Endometrium (tissue), 2 donors: ENCODE data around the gene HOXD1.

Experiments used
- FAIRE-seq: peaks from 2 replicates; lab custom pipeline; 2012; peaks lifted over from hg19 to GRCh38; lab: Jason Lieb, UNC
- donor health status: control.
- donor health status: control.

The HOXD1 gene

GRCh38 chr2:176187899-176188773 is at the start of gene HOXD1:
Gene HOXD1 (plus strand): TSS chr2:176188668. CDS start chr2:176188802, 134 bp downstream.
- FAIRE-seq, result no peak

- FAIRE-seq, result no peak
Observed at GRCh38 chr2:176138923-176139660, 49.4 kb upstream of the HOXD1 start.

- no peak for FAIRE-seq
Observed at GRCh38 chr2:176139661-176140512, 48.6 kb upstream of the HOXD1 start.

GRCh38 chr2:176140513-176141317 is 47.8 kb upstream of the HOXD1 start:
- FAIRE-seq, result no peak

GRCh38 chr2:176142281-176142680 is 46.2 kb upstream of the HOXD1 start:
- no peak for FAIRE-seq

GRCh38 chr2:176145085-176145969 is 43.1 kb upstream of the HOXD1 start:
- FAIRE-seq, result no peak

- FAIRE-seq, result peak; percentile 12
Observed at GRCh38 chr2:176146101-176146500, 42.4 kb upstream of the HOXD1 start.

GRCh38 chr2:176146645-176147044 is 41.8 kb upstream of the HOXD1 start:
- FAIRE-seq, result no peak

- FAIRE-seq, result no peak
Observed at GRCh38 chr2:176147210-176147799, 41.2 kb upstream of the HOXD1 start.

GRCh38 chr2:176147800-176148496 is 40.5 kb upstream of the HOXD1 start:
- no peak for FAIRE-seq

- FAIRE-seq, result no peak
Observed at GRCh38 chr2:176148751-176149421, 39.6 kb upstream of the HOXD1 start.

GRCh38 chr2:176149481-176149938 is 39.0 kb upstream of the HOXD1 start:
- no peak for FAIRE-seq

GRCh38 chr2:176149939-176150583 is 38.4 kb upstream of the HOXD1 start:
- no peak for FAIRE-seq

GRCh38 chr2:176150584-176151441 is 37.7 kb upstream of the HOXD1 start:
- FAIRE-seq, result no peak

GRCh38 chr2:176151442-176152287 is 36.8 kb upstream of the HOXD1 start, which contains the start of gene HOXD4:
Gene HOXD4 (plus strand): TSS chr2:176151550. CDS start chr2:176151634, 84 bp downstream.
- FAIRE-seq, result no peak
